Nephron progenitor cell (in vitro differentiated cells): ENCODE data around the gene KCNA2.

Experiments
- DNase-seq: peaks from one replicate; pipeline ENCODE4 v3.0.0; 2021
- H3K27ac Mint-ChIP-seq: 2 replicates; pipeline ENCODE4 v1.8.0; 2021; ENCODE audit warnings: mild to moderate bottlenecking, moderate library complexity, mixed read lengths
- H3K27me3 Mint-ChIP-seq: 2 replicates; pipeline ENCODE4 v1.8.0; 2021; ENCODE audit warnings: mild to moderate bottlenecking, low read depth, mixed read lengths; ENCODE audit not compliant: poor library complexity
- H3K36me3 Mint-ChIP-seq: 2 replicates; pipeline ENCODE4 v1.8.0; 2021; ENCODE audit warnings: low read depth, mixed read lengths
- H3K4me1 Mint-ChIP-seq: 2 replicates; pipeline ENCODE4 v1.8.0; 2021; ENCODE audit warnings: mixed read lengths
- H3K4me3 Mint-ChIP-seq: 2 replicates; pipeline ENCODE4 v1.8.0; 2021; ENCODE audit warnings: mild to moderate bottlenecking, moderate library complexity, mixed read lengths
- H3K9me3 Mint-ChIP-seq: 2 replicates; pipeline ENCODE4 v1.8.0; 2021; ENCODE audit warnings: mild to moderate bottlenecking, moderate library complexity, mixed read lengths
- TF ChIP-seq, protein P1 (sequence below): fragments of 200-600 bp; sonication (generic); IDR thresholded peaks from 2 replicates; pipeline ENCODE4 v1.5.0; 2021; ENCODE audit warnings: antibody characterized with exemption

Gene KCNA2

DNA sequence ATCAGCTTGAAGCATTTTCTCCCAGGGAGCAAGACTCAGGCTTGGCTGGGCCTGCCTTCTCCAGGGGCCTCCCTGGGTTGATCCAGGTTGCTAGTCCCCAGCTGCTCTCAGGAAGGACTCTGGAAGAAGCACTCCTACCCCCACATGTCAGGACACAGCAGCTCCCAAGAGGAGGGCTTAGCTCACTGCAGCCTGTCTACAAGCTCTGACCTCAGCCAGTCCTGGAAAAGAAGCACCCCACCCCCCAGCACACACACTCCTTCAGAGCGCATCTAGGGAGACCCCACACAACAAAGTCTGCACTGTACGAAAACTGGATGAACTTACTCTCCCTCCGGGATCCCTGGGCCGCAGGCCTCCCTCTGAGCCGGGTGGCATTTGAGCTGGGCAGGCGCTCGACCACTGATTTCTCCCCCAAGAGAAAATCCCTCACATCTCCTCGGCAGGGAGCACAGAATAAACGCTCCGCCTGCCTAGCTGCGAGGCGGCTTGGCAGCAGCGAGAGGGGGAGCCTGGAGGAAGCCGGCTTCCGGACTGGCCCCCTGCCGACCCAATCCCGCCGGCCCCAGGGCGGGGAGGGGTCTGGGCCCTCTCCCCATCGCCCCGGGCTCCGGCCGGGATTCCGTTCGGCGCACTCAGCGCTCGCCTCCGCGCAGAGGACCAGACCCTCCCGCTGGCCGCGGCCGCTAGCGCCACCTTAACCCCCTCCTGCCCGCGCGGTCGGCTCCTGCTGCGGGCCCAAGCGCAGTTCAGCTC, at the start of gene KCNA2:
TSS of gene KCNA2 (minus strand) at position 458 of the 756 bp plus-strand sequence. CDS start 1,576 bp downstream, outside the sequence.
- no peaks in the 10 kb centered on the region for H3K36me3 Mint-ChIP-seq
- peaks cover 85% of the 10 kb centered on the region for H3K27me3 Mint-ChIP-seq

DNA sequence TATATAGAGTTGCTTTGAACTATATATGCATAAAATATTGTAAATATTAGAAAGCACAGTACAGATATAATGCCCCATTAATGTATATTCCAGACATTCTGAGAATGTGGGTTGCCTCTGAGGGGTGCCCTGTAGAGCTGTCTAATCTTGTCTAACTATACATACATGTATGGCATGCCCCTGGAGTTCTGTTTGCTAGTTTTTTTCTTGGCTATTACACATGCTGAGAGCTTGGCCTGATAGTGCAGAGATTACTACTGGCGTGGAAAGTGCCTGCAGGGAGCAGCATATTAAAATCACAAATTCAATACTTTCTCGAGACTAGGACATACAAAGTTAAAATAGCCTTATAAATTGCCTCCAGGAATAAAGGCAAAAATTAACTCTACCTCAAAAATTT, 44.5 kb upstream of the KCNA2 start:
- DNase-seq: no peak
- H3K4me3 Mint-ChIP-seq: no peak overlapping the region
- H3K27ac Mint-ChIP-seq: no peak overlapping the region
- no peaks in the 10 kb centered on the region for H3K36me3 Mint-ChIP-seq
- no peaks in the 10 kb centered on the region for H3K9me3 Mint-ChIP-seq
- TF ChIP-seq, protein P1, sequence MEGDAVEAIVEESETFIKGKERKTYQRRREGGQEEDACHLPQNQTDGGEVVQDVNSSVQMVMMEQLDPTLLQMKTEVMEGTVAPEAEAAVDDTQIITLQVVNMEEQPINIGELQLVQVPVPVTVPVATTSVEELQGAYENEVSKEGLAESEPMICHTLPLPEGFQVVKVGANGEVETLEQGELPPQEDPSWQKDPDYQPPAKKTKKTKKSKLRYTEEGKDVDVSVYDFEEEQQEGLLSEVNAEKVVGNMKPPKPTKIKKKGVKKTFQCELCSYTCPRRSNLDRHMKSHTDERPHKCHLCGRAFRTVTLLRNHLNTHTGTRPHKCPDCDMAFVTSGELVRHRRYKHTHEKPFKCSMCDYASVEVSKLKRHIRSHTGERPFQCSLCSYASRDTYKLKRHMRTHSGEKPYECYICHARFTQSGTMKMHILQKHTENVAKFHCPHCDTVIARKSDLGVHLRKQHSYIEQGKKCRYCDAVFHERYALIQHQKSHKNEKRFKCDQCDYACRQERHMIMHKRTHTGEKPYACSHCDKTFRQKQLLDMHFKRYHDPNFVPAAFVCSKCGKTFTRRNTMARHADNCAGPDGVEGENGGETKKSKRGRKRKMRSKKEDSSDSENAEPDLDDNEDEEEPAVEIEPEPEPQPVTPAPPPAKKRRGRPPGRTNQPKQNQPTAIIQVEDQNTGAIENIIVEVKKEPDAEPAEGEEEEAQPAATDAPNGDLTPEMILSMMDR: no peak
- no peaks in the 10 kb centered on the region for H3K27me3 Mint-ChIP-seq
- H3K4me1 Mint-ChIP-seq: no peaks in the 10 kb centered on the region

More for the DNA sequence above, at the start of gene KCNA2:
- Mint-ChIP-seq H3K4me1 (peaks cover 13% of the 10 kb centered on the region), H3K27ac (no peak within 1 kb of the TSS), H3K9me3 (no peaks in the 10 kb centered on the region), H3K4me3 (peak within 1 kb of the TSS; percentile 82)
- TF ChIP-seq, protein P1: no peak
- peak; percentile 78 for DNase-seq

DNA sequence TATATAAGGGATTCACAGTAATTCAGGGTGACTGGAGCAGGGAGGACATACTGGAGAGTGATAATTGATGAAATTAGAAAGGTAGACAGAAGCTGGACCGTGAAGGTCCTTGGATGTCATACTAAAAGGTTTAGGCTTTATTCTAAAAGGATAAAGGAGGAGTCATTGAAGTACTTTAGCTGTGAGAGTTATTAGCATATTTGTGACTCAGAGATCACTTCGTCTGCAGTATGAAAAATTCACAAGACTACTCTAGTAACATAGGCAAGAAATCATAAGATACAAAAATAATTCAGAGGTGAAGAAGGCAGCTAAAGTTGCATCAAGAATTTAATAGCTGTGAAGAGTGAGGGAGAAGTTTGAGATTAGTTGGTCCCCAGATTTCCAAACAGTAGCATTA, 42.3 kb upstream of the KCNA2 start:
- H3K4me3 Mint-ChIP-seq: no peak overlapping the region
- TF ChIP-seq, protein P1: no peak

DNA sequence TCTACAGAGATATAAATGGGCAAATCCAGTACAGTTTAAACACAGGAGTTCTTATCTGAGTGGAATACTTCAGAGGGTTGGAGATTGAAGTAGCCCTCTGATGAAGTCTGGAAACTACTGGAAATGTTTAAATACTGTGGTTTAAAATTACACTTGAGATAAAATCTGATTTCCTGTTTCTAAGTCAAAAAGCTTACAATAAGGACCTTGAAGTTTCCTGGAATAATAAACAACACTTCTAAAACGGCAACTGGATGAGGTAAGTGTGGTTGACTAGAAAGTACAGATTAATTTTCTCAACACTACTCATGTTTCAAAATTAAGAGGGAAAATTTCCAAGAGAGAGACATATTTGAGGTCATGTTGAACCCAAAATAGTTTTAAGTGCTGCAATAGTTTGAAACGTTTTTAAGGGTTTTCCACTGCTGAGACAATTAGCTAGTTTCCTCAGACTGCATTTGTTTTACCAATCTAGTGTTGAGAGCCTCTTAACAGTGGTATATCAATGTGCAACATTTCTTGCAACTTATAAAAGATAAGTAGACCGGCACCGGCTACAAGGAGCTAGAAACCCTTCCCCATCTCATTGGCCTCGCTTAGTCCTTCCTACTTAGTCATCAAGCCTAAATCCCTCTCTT, 41.2 kb upstream of the KCNA2 start:
- no peaks in the 10 kb centered on the region for H3K9me3 Mint-ChIP-seq

More for the DNA sequence above, 42.3 kb upstream of the KCNA2 start:
- Mint-ChIP-seq H3K4me1 (no peaks in the 10 kb centered on the region), H3K27ac (no peak overlapping the region), H3K9me3 (no peaks in the 10 kb centered on the region), H3K27me3 (peaks cover 12% of the 10 kb centered on the region), H3K36me3 (no peaks in the 10 kb centered on the region)
- no peak for DNase-seq

DNA sequence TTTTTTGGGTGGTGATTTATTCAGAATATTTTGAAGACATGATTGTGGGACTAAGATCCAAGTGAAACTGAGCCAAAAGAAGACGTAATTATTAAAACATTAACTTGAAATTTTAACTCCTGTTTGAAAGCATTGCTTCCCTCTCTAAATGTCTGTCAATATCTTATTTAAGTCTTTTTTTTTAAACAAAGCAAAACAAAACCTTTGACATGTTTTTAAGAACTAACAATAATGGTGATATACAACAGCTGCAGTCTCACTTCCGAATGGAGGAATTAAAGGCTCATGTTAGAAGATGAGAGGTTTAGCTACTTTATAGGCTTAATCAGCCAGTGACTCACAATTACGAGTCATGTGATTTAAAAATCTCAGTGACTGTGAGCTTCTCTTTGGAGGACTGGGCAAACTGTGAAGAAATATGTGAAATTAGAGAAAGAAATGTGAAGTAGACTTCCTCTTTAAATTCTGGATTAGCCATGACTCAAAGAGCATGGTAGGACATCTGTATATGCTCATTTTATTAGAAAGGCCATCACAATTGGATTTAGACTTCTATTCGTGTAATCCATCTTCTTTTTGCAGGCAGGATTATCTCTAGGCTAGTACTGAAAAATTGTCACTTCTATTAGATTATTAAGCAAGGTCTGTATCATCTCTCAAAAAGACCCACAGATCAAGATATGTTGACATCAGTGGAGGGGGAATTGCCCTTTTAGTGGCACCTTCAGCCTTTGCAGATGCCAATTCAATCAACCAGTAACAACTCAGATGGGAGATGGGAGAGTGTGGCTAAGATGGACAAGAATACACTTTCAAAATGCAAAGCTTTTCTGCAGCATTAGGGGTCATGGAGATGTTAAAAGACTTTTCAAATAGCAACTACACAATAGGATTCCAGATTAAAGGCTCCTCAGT, 39.9 kb upstream of the KCNA2 start:
- H3K4me3 Mint-ChIP-seq: no peak overlapping the region
- H3K4me1 Mint-ChIP-seq: no peaks in the 10 kb centered on the region
- no peak for DNase-seq

More for the DNA sequence above, 41.2 kb upstream of the KCNA2 start:
- Mint-ChIP-seq H3K27me3 (peaks cover 16% of the 10 kb centered on the region), H3K4me3 (no peak overlapping the region), H3K36me3 (no peaks in the 10 kb centered on the region), H3K4me1 (no peaks in the 10 kb centered on the region), H3K27ac (no peak overlapping the region)
- TF ChIP-seq, protein P1: no peak
- DNase-seq: no peak

More for the DNA sequence above, 39.9 kb upstream of the KCNA2 start:
- H3K27me3 Mint-ChIP-seq: peaks cover 16% of the 10 kb centered on the region
- no peak overlapping the region for H3K27ac Mint-ChIP-seq
- no peaks in the 10 kb centered on the region for H3K36me3 Mint-ChIP-seq
- H3K9me3 Mint-ChIP-seq: no peaks in the 10 kb centered on the region
- TF ChIP-seq, protein P1: no peak
